Measurements from ENCODE around the gene ZPBP2. TPM values are rescaled to one million over a fixed set of nuclear protein-coding genes. Genes with fewer than 3 reads are reported as not detected.

Gene ZPBP2
- total RNA-seq, 1 experiment from 2014 or later = not detected

DNA sequence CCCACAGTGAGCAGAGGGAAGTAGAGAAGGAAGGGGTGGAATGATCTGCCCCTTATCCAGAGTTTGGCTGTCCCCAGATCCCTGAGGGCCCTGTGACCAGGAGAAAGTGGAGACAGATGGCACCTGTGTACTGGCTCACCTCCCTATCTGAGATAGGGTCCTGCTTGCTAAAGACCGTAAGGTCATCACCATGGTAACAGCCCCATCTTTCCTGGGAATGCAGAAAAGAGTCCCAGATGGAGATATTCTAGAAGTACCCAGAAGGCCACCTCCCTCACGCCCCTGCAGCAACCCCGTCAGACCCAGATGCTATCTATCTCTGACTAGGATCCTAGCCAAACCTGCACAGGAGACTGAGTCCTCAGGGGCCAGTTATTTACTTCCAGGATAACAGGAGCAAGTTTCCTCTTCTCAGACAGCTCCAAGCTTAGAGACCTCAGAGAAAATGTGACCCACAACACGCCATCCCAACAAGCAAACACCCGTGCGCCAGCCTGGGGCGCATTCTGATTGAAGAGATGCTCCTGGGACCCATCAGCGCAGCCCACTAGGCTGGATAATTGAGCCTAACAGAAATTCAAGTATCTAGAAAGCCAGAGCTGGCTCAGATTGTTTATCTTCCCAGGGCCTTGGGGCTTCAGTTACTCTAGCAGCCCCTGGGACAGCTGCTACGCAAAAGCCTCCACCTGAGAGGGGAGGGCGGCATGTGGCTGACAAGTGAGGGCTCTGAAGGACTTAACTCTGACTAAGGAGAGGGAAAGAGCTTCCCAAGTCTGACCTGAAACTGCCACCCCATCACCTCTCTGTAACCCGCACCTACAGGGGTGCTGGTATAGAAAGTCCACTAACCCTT lies 57.5 kb downstream of the ZPBP2 start:
- no peak for TF ChIP-seq SP1 (CRISPR knock-in tag; conservative IDR thresholded peaks at IDR 0.05)
- no peak for TF ChIP-seq PRRX2 (CRISPR knock-in tag; IDR thresholded peaks at IDR 0.05)
- no peak for TF ChIP-seq TCF7 (CRISPR knock-in tag; IDR thresholded peaks at IDR 0.05; ENCODE audit: low read depth)
- TF ChIP-seq, protein P1, sequence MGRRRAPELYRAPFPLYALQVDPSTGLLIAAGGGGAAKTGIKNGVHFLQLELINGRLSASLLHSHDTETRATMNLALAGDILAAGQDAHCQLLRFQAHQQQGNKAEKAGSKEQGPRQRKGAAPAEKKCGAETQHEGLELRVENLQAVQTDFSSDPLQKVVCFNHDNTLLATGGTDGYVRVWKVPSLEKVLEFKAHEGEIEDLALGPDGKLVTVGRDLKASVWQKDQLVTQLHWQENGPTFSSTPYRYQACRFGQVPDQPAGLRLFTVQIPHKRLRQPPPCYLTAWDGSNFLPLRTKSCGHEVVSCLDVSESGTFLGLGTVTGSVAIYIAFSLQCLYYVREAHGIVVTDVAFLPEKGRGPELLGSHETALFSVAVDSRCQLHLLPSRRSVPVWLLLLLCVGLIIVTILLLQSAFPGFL (CRISPR knock-in tag; IDR thresholded peaks at IDR 0.05; ENCODE audit: borderline replicate concordance) = no peak
- TF ChIP-seq NR1H2 (CRISPR knock-in tag; IDR thresholded peaks at IDR 0.05) = no peak
- TF ChIP-seq, protein P2, sequence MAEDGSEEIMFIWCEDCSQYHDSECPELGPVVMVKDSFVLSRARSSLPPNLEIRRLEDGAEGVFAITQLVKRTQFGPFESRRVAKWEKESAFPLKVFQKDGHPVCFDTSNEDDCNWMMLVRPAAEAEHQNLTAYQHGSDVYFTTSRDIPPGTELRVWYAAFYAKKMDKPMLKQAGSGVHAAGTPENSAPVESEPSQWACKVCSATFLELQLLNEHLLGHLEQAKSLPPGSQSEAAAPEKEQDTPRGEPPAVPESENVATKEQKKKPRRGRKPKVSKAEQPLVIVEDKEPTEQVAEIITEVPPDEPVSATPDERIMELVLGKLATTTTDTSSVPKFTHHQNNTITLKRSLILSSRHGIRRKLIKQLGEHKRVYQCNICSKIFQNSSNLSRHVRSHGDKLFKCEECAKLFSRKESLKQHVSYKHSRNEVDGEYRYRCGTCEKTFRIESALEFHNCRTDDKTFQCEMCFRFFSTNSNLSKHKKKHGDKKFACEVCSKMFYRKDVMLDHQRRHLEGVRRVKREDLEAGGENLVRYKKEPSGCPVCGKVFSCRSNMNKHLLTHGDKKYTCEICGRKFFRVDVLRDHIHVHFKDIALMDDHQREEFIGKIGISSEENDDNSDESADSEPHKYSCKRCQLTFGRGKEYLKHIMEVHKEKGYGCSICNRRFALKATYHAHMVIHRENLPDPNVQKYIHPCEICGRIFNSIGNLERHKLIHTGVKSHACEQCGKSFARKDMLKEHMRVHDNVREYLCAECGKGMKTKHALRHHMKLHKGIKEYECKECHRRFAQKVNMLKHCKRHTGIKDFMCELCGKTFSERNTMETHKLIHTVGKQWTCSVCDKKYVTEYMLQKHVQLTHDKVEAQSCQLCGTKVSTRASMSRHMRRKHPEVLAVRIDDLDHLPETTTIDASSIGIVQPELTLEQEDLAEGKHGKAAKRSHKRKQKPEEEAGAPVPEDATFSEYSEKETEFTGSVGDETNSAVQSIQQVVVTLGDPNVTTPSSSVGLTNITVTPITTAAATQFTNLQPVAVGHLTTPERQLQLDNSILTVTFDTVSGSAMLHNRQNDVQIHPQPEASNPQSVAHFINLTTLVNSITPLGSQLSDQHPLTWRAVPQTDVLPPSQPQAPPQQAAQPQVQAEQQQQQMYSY (CRISPR knock-in tag; IDR thresholded peaks at IDR 0.05) = no peak
- no peak for TF ChIP-seq RELA (CRISPR knock-in tag; IDR thresholded peaks at IDR 0.05; ENCODE audit: borderline replicate concordance)
- TF ChIP-seq EMX1 (CRISPR knock-in tag; IDR thresholded peaks at IDR 0.05) = no peak
- TF ChIP-seq, protein P3, sequence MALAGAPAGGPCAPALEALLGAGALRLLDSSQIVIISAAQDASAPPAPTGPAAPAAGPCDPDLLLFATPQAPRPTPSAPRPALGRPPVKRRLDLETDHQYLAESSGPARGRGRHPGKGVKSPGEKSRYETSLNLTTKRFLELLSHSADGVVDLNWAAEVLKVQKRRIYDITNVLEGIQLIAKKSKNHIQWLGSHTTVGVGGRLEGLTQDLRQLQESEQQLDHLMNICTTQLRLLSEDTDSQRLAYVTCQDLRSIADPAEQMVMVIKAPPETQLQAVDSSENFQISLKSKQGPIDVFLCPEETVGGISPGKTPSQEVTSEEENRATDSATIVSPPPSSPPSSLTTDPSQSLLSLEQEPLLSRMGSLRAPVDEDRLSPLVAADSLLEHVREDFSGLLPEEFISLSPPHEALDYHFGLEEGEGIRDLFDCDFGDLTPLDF (CRISPR knock-in tag; IDR thresholded peaks at IDR 0.05) = no peak
- TF ChIP-seq, protein P4, sequence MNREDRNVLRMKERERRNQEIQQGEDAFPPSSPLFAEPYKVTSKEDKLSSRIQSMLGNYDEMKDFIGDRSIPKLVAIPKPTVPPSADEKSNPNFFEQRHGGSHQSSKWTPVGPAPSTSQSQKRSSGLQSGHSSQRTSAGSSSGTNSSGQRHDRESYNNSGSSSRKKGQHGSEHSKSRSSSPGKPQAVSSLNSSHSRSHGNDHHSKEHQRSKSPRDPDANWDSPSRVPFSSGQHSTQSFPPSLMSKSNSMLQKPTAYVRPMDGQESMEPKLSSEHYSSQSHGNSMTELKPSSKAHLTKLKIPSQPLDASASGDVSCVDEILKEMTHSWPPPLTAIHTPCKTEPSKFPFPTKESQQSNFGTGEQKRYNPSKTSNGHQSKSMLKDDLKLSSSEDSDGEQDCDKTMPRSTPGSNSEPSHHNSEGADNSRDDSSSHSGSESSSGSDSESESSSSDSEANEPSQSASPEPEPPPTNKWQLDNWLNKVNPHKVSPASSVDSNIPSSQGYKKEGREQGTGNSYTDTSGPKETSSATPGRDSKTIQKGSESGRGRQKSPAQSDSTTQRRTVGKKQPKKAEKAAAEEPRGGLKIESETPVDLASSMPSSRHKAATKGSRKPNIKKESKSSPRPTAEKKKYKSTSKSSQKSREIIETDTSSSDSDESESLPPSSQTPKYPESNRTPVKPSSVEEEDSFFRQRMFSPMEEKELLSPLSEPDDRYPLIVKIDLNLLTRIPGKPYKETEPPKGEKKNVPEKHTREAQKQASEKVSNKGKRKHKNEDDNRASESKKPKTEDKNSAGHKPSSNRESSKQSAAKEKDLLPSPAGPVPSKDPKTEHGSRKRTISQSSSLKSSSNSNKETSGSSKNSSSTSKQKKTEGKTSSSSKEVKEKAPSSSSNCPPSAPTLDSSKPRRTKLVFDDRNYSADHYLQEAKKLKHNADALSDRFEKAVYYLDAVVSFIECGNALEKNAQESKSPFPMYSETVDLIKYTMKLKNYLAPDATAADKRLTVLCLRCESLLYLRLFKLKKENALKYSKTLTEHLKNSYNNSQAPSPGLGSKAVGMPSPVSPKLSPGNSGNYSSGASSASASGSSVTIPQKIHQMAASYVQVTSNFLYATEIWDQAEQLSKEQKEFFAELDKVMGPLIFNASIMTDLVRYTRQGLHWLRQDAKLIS (CRISPR knock-in tag; IDR thresholded peaks at IDR 0.05; ENCODE audit: borderline replicate concordance) = no peak
- TF ChIP-seq, protein P5, sequence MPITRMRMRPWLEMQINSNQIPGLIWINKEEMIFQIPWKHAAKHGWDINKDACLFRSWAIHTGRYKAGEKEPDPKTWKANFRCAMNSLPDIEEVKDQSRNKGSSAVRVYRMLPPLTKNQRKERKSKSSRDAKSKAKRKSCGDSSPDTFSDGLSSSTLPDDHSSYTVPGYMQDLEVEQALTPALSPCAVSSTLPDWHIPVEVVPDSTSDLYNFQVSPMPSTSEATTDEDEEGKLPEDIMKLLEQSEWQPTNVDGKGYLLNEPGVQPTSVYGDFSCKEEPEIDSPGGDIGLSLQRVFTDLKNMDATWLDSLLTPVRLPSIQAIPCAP (CRISPR knock-in tag; IDR thresholded peaks at IDR 0.05) = no peak
- no peak for TF ChIP-seq RORB (CRISPR knock-in tag; IDR thresholded peaks at IDR 0.05)
- TF ChIP-seq TP53 (CRISPR knock-in tag; IDR thresholded peaks at IDR 0.05) = no peak
- POLR2A ChIA-PET = interaction anchor here (1.2 kb wide), 1 partner anchor 28 kb away, joined by 4 read pairs; no protein-coding TSS in a partner anchor
- Mint-ChIP-seq H3K9me3 (no peaks in the 10 kb centered on the region), H3K36me3 (peaks cover 13% of the 10 kb centered on the region), H3K4me1 (peaks cover 38% of the 10 kb centered on the region), H3K27me3 (ENCODE audit: low read depth) (peaks cover 4% of the 10 kb centered on the region; the same call in 1 of the 2 replicates), H3K4me3 (peak overlapping the region; percentile 82), H3K27ac (no peak overlapping the region; the same call in 1 of the 2 replicates)
- DNase-seq (ENCODE audit: low spot score) = no peak
- no peak for ATAC-seq
- CTCF ChIA-PET = interaction anchor here (1.0 to 2.4 kb wide), 2 partner anchors 33 to 55 kb away, joined by 4 to 8 read pairs; partner anchors contain the start of gene PSMD3
